CD14-positive monocyte (primary cell): ENCODE results near the gene CAMKK1. TPM values are rescaled to one million over a fixed set of nuclear protein-coding genes. Genes with fewer than 3 reads are reported as not detected.
A peak's percentile ranks its signal among the peaks of the same experiment; 100 is the strongest.

Experiments used
- DNase-seq, 3 donors: peaks; one replicate each; pipeline ENCODE4 v3.0.0-alpha.2; 2011 to 2022
- H2AFZ ChIP-seq: 2 replicates; pipeline ENCODE4 v1.6.0; 2012; ENCODE audit warnings: mild to moderate bottlenecking, low read depth, low read length, inconsistent platforms; ENCODE audit not compliant: insufficient read depth, poor library complexity, severe bottlenecking
- H3K27ac ChIP-seq, 2 donors: 1 replicate in 1 of 2; 2 replicates in 1 of 2; pipeline ENCODE4 v1.5.1; 2012 to 2013; ENCODE audit warnings: low read length in 2 of 2, control low read depth in 1 of 2, inconsistent platforms in 1 of 2, low read depth in 1 of 2, mild to moderate bottlenecking in 1 of 2
- H3K27me3 ChIP-seq, 2 donors: one replicate each; pipeline versions ENCODE4 v1.6.0 to v1.6.1; 2011 to 2013; ENCODE audit warnings: low read length in 2 of 2; ENCODE audit not compliant: control insufficient read depth in 2 of 2, insufficient read depth in 2 of 2
- H3K36me3 ChIP-seq, 2 donors: replicated peaks in 1 of 2; 1 replicate in 1 of 2; 2 replicates in 1 of 2; pipeline versions ENCODE4 v1.5.1 to v1.6.1; 2012 to 2013; ENCODE audit warnings: low read length in 2 of 2, control low read depth in 1 of 2, inconsistent platforms in 1 of 2, mild to moderate bottlenecking in 1 of 2; ENCODE audit not compliant: insufficient read depth in 2 of 2, control insufficient read depth in 1 of 2
- H3K4me1 ChIP-seq, 2 donors: 1 replicate in 1 of 2; 2 replicates in 1 of 2; pipeline versions ENCODE4 v1.5.1 to v1.6.1; 2012 to 2013; ENCODE audit warnings: low read length in 2 of 2, control low read depth in 1 of 2, inconsistent platforms in 1 of 2, mild to moderate bottlenecking in 1 of 2, moderate library complexity in 1 of 2; ENCODE audit not compliant: insufficient read depth in 2 of 2, control insufficient read depth in 1 of 2
- H3K4me2 ChIP-seq: replicated peaks from 2 replicates; pipeline ENCODE3; 2012; ENCODE audit warnings: low read length, moderate library complexity, mild to moderate bottlenecking; ENCODE audit not compliant: poor library complexity, severe bottlenecking; ENCODE audit errors: extremely low read depth
- H3K4me3 ChIP-seq, 3 experiments: fragments of 200-600 bp in 1 of 3; sonication (generic) in 1 of 3; replicated peaks in 1 of 3; 1 replicate in 2 of 3; 2 replicates in 1 of 3; pipeline ENCODE4 v1.5.1; 2011 to 2013; ENCODE audit warnings: low read length in 3 of 3, mild to moderate bottlenecking in 3 of 3, control low read depth in 2 of 3, low read depth in 2 of 3, inconsistent platforms in 1 of 3, moderate library complexity in 1 of 3
- H3K79me2 ChIP-seq: 2 replicates; pipeline ENCODE4 v1.6.0; 2012; ENCODE audit warnings: mild to moderate bottlenecking, control low read depth, inconsistent platforms, low read length, moderate library complexity; ENCODE audit not compliant: insufficient read depth
- H3K9ac ChIP-seq: 2 replicates; pipeline ENCODE4 v1.6.0; 2017; ENCODE audit warnings: low read length, mild to moderate bottlenecking; ENCODE audit not compliant: insufficient read depth, poor library complexity, severe bottlenecking
- H3K9me3 ChIP-seq, 2 donors: replicated peaks in 1 of 2; 1 replicate in 1 of 2; 2 replicates in 1 of 2; pipeline versions ENCODE4 v1.5.1 to v1.6.1; 2012 to 2013; ENCODE audit warnings: low read length in 2 of 2, control low read depth in 1 of 2; ENCODE audit not compliant: control insufficient read depth in 1 of 2, insufficient read depth in 1 of 2
- H4K20me1 ChIP-seq: 2 replicates; pipeline ENCODE4 v1.6.0; 2012; ENCODE audit warnings: mild to moderate bottlenecking, low read length, control low read depth, moderate library complexity; ENCODE audit not compliant: insufficient read depth
- H3K27ac Mint-ChIP-seq, 7 donors: one replicate each; pipeline ENCODE4 v1.8.0; 2020; ENCODE audit warnings: mild to moderate bottlenecking in 7 of 7, mixed read lengths in 7 of 7, moderate library complexity in 6 of 7, inconsistent platforms in 2 of 7
- H3K27me3 Mint-ChIP-seq, 3 donors: one replicate each; pipeline ENCODE4 v1.8.0; 2021 to 2022; ENCODE audit warnings: low read depth in 3 of 3, mild to moderate bottlenecking in 3 of 3, mixed read lengths in 3 of 3, moderate library complexity in 3 of 3, inconsistent platforms in 1 of 3
- H3K36me3 Mint-ChIP-seq, 2 donors: one replicate each; pipeline ENCODE4 v1.8.0; 2020; ENCODE audit warnings: mixed read lengths in 2 of 2, inconsistent platforms in 1 of 2, mild to moderate bottlenecking in 1 of 2
- H3K4me1 Mint-ChIP-seq: one replicate; pipeline ENCODE4 v1.8.0; 2020; ENCODE audit warnings: mild to moderate bottlenecking, mixed read lengths
- H3K4me3 Mint-ChIP-seq, 2 donors: one replicate each; pipeline ENCODE4 v1.8.0; 2020; ENCODE audit warnings: mild to moderate bottlenecking in 2 of 2, mixed read lengths in 2 of 2, moderate library complexity in 1 of 2
- H3K9me3 Mint-ChIP-seq, 7 donors: one replicate each; pipeline ENCODE4 v1.8.0; 2020 to 2022; ENCODE audit warnings: mixed read lengths in 7 of 7, mild to moderate bottlenecking in 6 of 7, moderate library complexity in 6 of 7, inconsistent platforms in 2 of 7
- CTCF ChIP-seq: fragments of 200-600 bp; IDR thresholded peaks from one replicate; pipeline ENCODE4 v1.8.0; 2022; ENCODE audit warnings: antibody characterized with exemption, mild to moderate bottlenecking
- WGBS: methylation state at CpG from one replicate; pipeline ENCODE4 v1.1.5; 2013; ENCODE audit warnings: missing lambda C conversion rate; ENCODE audit not compliant: insufficient coverage; 5-methylcytosine and 5-hydroxymethylcytosine counted together
- intact Hi-C, 2 donors: fragments of 100-400 bp; cut with micrococcal nuclease; formaldehyde crosslinking; loops; one replicate each; pipeline versions ENCODE4 v1.15.0 to v1.15.1; 2023
- polyA plus RNA-seq, 3 donors: library from polyadenylated mRNA; depleted of rRNA in 1 of 3; unstranded in 2 of 3; stranded (reverse) in 1 of 3; fragments of 300-500 nt in 2 of 3; fragments of >200 nt in 1 of 3; fragmentation: Illumina TruSeq in 2 of 3; gene quantifications; 1 replicate in 2 of 3; 2 replicates in 1 of 3; pipeline ENCODE4 v1.2.3, GENCODE V29; 2012 to 2021

Gene CAMKK1
- polyA plus RNA-seq, 3 donors, result 0.74 to 24.1 (median 1.5) TPM

- Mint-ChIP-seq H3K27ac (peak overlapping the region; percentile 77 to 92 (median 85)), H3K4me3 (no peak overlapping the region), H3K4me1 (peaks cover 45% of the 10 kb centered on the region), H3K9me3 (no peaks in the 10 kb centered on the region), H3K27me3 (peaks cover 9 to 13% (median 10%) of the 10 kb centered on the region in 3 donors), H3K36me3 (peaks cover 36 to 48% of the 10 kb centered on the region in 2 donors)
- H3K4me1 ChIP-seq, result peaks cover 47 to 58% of the 10 kb centered on the region in 2 donors
- no peaks in the 10 kb centered on the region for H3K9me3 ChIP-seq
- intact Hi-C loops, result no loop called here
- H3K79me2 ChIP-seq, result no peaks in the 10 kb centered on the region
- H3K9ac ChIP-seq, result no peak overlapping the region
- no peaks in the 10 kb centered on the region for H4K20me1 ChIP-seq
- H3K36me3 ChIP-seq, result peaks cover 29 to 43% of the 10 kb centered on the region in 2 donors
- peak overlapping the region; percentile 31 to 61 for H3K27ac ChIP-seq
- no peak overlapping the region for H2AFZ ChIP-seq
- H3K4me3 ChIP-seq, result peak overlapping the region in 1 of 3 experiments; percentile 15
- peak overlapping the region; percentile 11 for H3K4me2 ChIP-seq
- 100% methylated on average over 2 of the region's 3 CpGs for WGBS
- TF ChIP-seq CTCF, result no peak
- H3K27me3 ChIP-seq, result no peaks in the 10 kb centered on the region
- no peak for DNase-seq
These were observed 2.5 kb upstream of the CAMKK1 start for GRCh38 chr17:3895354-3895753.

GRCh38 chr17:3894911-3895343 is 2.1 kb upstream of the CAMKK1 start:
- Histone ChIP-seq H3K4me3 (peak overlapping the region in 1 of 3 experiments; percentile 15), H4K20me1 (no peaks in the 10 kb centered on the region), H3K4me2 (peak overlapping the region; percentile 11), H3K4me1 (peaks cover 52 to 62% of the 10 kb centered on the region in 2 donors), H3K79me2 (no peaks in the 10 kb centered on the region), H3K9ac (no peak overlapping the region), H3K27me3 (no peaks in the 10 kb centered on the region), H3K27ac (peak overlapping the region; percentile 31 to 61), H3K9me3 (no peaks in the 10 kb centered on the region), H2AFZ (no peak overlapping the region), H3K36me3 (peaks cover 29 to 39% of the 10 kb centered on the region in 2 donors)
- Mint-ChIP-seq H3K4me3 (peak overlapping the region; percentile 7 to 29), H3K27ac (peak overlapping the region; percentile 77 to 92 (median 85)), H3K27me3 (peaks cover 10 to 16% (median 11%) of the 10 kb centered on the region in 3 donors), H3K4me1 (peaks cover 49% of the 10 kb centered on the region), H3K9me3 (no peaks in the 10 kb centered on the region), H3K36me3 (peaks cover 38 to 44% of the 10 kb centered on the region in 2 donors)
- 3% methylated on average over 2 of the region's 2 CpGs for WGBS
- DNase-seq, result peak in 2 of 3 donors; percentile 39 to 52
- intact Hi-C loops, result loop anchor here (5.0 kb wide), 1 partner anchor 48 kb away; the partner anchor contains the start of gene NCBP3 (in 2 of the 2)
- TF ChIP-seq CTCF, result no peak
